GM21619 (cell line): ENCODE data around the gene CAPNS1.
"Not testable (repeated sequence)": the region's sequence is repeated elsewhere in the genome, so short reads cannot be mapped to it uniquely, and the experiment has no call there.

ENCODE experiments used
- ATAC-seq: cut with Tn5 transposase; IDR thresholded peaks from one replicate; pipeline ENCODE4 v1.9.1; 2021; ENCODE audit not compliant: unreplicated experiment

The CAPNS1 gene

DNA sequence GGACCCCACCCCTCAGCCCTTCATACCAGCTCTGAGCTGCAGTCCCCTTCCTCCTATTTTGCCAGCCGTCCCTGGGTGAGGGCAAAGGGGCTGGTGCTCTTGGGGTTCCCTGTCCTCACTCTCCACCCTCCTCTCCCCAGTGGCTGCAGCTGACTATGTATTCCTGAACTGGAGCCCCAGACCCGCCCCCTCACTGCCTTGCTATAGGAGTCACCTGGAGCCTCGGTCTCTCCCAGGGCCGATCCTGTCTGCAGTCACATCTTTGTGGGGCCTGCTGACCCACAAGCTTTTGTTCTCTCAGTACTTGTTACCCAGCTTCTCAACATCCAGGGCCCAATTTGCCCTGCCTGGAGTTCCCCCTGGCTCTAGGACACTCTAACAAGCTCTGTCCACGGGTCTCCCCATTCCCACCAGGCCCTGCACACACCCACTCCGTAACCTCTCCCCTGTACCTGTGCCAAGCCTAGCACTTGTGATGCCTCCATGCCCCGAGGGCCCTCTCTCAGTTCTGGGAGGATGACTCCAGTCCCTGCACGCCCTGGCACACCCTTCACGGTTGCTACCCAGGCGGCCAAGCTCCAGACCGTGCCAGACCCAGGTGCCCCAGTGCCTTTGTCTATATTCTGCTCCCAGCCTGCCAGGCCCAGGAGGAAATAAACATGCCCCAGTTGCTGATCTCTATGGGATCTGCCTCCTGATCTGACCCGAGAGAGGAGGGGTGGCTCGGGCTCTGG lies 10.0 kb downstream of the CAPNS1 start:
- ATAC-seq = no peak

DNA sequence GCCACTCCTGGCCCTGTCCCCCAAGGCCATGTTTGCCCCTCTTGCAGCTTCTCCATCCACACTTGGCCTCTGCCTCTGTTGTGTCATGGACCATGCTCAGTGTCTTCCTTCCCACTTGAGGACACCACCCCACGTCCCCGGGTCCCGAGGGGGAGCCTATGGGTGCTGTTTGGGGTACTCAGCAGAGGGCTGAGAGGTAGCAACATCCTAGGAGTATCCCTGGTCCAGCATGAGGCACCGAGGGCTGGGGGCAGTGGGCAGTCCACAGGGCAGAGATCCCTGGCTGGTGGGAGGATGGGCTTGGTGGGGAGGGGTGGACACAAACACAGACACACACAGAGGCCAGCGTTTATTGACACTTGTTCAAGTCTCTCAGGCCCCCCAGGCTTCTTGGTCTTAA lies 10.7 kb downstream of the CAPNS1 start:
- ATAC-seq = no peak

DNA sequence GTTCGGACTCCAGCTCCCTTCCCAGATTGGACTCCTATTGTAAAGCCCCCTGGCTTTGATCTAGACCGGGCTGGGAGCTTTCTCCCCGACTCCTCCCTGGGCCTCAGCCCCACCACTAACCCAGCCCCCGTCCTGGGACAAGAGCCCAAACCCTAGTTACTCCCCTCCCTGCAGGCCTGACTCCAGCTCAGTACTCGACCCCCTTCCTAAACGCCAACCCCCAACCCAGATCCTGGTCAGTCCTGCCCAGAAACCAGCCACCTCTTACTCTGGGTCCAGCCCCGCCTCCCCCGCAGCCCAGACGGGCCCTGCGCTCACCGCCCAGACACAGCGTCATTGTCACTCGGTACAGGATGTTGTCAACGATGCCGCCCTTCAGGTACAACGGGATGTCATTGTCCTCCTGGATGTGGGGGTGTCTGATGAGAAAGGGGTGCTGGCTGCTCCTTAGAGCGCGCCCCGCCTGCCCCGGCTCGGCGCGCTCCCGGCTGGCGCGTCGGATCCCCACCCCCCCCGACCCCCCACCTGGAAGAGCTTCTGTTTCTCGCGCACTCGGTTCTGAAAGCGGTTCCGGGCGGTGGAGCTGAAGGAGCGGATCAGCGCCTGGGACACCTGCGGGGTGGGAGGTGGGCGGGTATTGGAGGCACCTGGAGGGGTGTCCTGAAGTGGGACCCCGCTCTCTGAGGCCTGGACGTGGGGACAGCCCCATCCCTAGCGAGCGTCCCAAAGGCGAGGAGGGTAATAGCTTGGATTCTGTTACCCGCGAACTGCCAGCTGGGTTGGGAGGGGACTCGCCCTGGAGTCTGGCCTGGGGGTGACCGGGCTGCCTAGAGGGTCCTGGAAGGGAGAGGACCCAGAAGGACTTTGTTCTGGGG lies 11.5 kb downstream of the CAPNS1 start:
- no peak for ATAC-seq

DNA sequence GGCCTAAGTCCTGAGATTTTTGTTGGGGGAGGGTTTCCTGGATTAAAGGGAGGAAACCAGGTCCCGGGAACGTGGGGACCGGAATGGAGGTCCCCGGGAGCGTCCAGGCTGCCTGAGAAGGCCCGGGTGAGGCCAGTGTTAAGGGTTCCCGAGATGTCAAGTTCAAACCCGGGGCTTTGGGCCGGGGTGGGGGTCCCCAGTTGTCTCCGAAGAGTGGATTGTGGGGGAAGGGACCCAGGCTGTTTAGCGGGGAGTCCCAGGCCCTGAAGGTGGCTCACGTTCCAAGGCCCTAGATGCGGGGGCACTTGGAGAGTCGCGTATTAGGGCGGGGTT lies 12.1 kb downstream of the CAPNS1 start:
- ATAC-seq = no peak

DNA sequence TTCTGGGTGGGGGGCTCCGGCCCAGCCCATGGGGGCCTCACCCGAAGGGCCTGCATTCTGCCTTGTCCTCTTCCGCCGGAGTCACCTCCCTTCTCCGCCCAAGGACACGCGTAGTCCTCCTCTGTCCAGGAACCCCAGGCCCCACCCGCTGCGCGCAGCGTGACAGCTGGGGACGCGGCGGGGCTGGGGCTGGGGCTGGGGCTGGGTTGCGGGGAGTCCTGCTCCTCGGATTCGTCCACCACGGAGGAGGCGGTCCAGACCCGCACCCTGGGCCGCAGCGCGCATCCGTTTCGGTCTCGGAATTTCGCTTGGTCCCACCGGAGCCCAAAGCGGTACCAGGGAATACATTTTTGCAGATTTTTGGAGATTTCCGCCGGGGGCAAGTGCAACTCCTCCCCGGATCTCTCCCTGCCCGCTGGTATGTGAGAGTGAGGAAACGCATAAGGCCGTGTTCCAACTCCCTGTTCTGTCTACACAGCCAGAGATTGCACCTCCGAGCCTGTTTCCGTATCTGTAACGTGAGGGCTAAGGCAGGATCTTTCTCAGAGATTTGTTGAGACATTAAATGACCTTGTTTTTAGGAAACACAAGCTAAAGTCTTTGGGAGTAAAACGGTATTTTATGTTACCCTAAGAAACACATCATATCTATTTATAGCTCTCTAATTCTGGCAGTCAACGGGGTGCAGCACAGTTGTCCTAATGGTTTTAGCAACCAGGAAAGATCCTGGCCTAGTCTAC lies 12.7 kb downstream of the CAPNS1 start, which contains the start of gene COX7A1:
Gene COX7A1 (minus strand): TSS at position 96 of the 740 bp plus-strand sequence. CDS start 40 bp downstream, at position 56.
- ATAC-seq = no peak

DNA sequence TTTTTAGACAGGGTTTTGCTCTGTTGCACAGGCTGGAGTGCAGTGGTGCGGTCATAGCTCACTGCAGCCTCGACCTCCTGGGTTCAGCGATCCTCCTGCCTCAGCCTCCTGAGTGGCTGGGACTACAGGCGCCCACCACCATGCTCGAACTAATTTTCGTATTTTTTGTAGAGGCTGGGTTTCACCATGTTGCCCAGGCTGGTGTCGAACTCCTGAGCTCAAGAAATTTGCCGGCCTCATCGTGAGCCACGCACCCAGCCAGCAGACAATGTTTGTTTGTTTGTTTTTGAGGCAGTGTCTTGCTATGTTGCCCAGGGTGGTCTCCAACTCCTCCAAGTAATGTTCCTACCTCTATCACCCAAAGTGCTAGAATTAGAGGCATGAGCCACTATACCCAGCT lies 13.3 kb downstream of the CAPNS1 start:
- no peak for ATAC-seq

DNA sequence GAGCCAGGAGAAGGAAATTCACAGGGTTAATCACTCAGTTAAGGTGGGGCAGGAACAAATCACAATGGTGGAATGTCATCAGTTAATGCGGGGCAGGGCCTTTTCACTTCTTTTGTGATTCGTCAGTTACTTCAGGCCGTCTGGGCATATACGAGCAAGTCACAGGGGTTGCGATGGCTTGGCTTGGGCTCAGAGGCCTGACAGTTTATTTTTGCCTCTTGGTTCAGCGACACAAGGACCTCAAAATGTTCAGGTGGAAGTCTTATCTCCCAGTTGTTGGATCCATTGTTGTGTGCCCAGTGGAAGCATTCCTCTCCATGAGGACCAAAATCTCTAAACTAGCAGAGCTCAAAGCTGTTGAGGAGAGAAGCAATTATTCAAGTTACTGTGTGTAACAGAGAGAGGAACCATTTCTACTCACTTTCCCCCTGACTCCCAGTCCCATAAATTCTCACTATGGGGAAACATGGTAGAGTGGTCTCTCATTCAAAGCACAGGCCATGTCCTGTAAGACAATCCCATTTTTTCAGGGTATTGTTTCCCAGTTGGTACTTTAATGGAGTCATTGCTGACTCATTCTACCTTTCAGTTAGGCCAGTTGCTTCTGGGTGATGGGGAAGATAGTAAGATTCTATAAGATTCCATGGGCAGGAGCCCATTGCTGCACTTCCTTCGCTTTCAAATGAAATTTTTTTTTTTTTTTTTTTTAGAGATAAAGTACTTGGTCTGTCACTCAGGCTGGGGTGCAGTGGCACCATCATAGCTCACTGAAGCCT lies 21.1 kb downstream of the CAPNS1 start:
- no peak for ATAC-seq

DNA sequence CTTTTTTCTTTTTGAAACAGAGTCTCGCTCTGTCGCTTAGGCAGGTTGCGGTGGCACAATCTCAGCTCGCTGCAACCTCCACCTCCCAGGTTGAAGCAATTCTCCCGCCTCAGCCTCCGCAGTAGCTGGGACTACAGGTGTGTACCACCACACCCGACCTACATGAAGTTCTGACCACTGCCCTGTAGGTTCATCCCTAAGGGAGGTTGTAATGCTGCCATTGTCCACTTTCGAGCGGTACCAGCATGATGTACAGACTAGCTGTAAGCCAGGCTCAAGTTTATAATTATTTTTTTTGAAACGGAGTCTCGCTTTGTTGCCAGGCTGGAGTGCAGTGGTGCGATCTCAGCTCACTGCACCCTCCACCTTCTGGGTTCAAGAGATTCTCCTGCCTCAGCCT lies 23.9 kb downstream of the CAPNS1 start:
- no peak for ATAC-seq

DNA sequence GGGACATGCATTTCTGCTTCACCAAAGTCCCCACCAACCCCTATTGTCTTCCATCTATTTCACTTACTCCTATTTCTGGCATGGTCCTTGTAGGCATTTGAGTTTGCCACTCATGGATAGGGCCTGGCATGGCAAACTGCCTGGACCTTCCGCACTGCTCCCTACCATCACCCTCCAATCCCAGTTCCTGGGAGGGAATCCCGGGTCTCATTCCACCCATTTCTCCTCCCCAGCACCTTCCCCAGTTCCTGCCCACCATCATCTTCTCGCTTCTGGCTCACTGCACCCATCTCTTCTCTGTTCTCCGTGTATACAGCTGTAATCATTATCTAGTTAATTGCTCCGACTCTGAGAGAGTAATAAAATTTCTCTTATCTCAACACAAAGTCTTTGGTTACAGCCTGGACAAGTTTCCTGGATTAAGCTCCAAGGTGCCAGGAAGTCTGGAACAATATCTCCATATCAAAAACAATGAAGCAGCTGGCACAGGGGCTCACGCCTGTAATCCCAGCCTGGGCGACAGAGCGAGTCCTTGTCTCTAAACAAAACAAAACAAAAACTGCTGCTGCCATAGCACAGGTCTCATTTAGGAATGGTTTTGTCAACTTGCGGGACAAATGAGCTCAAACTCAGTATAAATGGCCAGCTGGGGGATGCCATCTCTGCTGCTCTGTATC lies 29.4 kb downstream of the CAPNS1 start:
- ATAC-seq = no peak

DNA sequence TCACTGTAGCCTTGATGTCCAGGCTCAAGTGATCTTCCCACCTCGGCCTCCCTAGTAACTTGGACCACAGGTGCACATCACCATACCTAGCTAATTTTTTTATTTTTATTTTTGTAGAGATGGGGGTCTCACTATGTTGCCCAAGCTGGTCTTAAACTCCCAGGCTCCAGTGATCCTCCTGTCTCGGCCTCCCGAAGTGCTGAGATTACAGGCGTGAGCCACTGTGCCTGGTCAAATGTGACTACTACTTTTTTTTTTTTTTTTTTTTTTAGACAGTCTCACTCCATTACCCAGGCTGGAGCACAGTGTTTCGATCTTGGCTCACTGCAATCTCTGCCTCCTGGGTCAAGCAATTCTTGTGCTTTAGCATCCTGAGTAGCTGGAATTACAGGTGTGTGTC lies 33.0 kb downstream of the CAPNS1 start:
- ATAC-seq = no peak

DNA sequence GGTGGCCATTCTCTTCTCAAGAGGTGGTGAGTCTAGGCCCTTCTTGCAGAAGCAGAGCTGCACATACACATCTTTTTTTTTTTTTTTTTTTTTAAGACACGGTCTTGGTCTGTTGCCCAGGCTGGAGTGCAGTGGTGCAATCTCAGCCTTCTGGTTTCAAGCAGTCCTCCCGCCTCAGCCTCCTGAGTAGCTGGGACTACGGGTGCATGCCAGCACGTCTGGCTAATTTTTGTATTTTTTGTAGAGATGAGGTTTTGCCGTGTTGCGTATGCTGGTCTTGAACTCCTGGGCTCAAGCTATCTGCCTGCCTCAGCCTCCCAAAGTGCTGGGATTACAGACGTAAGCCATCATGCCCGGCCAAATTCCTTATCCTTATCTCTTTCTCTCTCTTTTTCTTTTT lies 34.0 kb downstream of the CAPNS1 start:
- ATAC-seq = not testable (repeated sequence)

DNA sequence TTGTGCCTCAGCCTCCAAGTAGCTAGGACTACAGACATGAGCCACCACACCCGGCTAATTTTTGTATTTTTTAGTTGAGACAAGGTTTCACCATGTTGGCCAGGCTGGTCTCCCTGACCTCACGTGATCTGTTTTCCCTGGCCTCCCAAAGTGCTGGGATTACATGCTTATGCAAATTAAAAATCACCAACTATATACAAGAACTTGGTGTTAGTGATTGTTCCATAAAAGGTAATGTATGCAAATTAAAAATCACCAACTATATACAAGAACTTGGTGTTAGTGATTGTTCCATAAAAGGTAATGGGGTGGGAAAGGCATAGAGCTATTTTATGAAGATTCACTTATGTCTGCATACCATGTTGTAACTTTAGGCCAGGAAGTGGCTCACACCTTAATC lies 39.2 kb downstream of the CAPNS1 start:
- not testable (repeated sequence) for ATAC-seq

DNA sequence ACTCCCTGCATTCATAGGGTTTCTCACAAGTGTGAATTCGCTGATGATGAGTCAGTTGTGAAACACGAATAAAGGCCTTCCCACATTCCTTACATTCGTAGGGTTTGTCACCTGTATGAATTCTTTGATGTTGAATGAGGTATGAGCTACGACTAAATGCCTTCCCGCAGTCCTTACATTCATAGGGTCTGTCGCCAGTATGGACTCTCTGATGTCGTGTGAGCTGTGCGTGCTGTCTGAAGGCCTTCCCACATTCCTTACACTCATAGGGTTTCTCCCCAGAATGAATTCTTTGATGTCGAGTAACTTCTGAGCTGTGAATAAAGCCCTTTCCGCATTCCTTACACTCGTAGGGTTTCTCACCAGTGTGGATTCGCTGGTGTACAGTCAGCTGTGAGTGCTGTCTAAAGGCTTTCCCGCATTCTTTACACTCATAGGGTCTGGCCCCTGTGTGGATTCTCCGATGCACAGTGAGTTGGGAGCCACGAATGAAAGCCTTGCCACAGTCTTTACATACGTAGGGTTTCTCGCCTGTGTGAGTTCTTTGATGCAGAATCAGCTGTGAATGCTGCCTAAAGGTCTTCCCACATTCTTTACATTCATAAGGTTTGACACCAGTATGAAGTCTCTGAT lies 42.9 kb downstream of the CAPNS1 start:
- no peak for ATAC-seq

DNA sequence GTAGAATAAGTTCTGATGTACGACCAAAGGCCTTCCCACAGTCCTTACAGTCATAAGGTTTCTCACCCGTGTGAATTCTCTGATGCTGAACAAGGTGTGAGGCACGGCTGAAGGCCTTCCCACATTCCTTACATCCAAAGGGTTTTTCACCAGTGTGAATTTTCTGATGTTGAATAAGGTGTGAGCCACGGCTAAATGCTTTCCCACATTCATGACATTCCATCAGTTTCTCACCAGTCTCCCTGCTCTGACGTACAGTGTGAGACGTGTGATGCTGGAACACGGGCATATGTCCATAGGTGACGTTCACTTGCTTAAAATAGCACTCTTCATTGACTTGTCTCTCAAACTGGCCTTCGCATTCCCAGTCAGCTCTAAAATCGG lies 43.4 kb downstream of the CAPNS1 start:
- no peak for ATAC-seq

DNA sequence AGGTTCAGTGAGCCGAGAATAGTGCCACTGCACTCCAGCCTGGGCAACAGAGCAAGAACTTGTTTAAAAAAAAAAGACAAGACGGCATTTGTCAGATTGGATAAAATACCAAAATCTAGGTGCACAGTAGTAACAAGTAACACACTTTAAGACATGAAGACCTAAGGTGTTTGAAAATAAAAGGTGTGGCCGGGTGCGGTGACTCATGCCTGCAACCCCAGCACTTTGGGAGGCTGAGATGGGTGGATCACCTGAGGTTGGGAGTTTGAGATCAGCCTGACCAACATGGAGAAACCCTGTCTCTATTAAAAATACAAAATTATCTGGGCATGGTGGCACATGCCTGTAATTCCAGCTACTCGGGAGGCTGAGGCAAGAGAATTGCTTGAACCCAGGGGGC lies 46.9 kb downstream of the CAPNS1 start:
- ATAC-seq = not testable (repeated sequence)

DNA sequence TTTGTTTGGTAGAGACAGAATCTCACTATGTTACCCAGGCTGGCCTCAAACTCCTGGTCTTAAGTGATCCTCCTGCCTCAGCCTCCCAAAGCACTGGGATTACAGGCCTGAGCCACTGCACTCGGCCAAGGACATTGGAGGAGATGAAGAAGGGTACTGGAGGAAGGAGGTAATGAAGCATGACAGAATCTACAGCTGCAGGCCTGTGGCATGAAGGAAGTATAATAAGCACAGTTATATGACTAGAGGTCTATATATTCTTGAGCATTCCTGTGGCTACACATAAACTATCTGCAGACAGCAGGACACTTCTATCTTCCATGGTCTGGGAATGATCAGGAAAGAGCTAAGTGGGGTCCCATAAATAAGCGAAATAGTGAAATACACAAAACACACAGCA lies 56.4 kb downstream of the CAPNS1 start:
- ATAC-seq = no peak

DNA sequence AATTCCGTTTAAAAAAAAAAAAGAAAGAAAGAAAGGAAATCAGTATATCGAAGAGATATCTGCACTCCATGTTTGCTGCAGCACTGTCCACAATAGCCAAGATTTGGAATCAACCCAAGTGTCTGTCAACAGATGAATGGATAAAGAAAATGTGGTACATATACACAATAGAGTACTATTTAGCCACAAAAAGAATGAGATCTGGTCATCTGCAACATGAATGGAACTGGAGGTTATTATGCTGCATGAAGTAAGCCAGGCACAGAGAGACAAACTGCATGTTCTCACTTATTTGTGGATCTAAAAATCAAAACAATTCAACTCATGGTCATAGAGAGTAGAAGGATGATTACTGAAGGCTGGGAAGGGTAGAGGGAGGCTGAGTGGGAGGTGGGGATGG lies 58.3 kb downstream of the CAPNS1 start:
- no peak for ATAC-seq
